ENCODE measurements around the gene RILPL2.
"Not testable (repeated sequence)": the region's sequence is repeated elsewhere in the genome, so short reads cannot be mapped to it uniquely, and the experiment has no call there.

DNA sequence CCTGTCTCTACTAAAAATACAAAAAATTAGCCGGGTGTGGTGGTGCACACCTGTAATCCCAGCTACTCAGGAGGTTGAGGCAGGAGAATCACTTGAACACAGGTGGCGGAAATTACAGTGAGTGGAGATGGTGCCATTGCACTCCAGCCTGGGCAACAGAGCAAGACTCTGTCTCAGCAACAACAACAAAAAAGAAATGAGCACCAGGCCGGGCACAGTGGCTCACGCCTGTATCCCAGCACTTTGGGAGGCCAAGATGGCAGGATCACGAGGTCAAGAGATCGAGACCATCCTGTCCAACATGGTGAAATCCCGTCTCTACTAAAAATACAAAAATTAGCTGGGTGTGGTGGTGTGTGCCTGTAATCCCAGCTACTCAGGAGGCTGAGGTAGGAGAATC lies 68.1 kb downstream of the RILPL2 start:
- not testable (repeated sequence) for TF ChIP-seq CTCF, POLR2A (IDR thresholded peaks at IDR 0.05)
